ENCODE results near the gene TNC. TPM values are rescaled to one million over a fixed set of nuclear protein-coding genes. Genes with fewer than 3 reads are reported as not detected.

The TNC gene
- total RNA-seq, 6 experiments from 2014 or later = 1.7 to 9.3 (median 4.0) TPM

DNA sequence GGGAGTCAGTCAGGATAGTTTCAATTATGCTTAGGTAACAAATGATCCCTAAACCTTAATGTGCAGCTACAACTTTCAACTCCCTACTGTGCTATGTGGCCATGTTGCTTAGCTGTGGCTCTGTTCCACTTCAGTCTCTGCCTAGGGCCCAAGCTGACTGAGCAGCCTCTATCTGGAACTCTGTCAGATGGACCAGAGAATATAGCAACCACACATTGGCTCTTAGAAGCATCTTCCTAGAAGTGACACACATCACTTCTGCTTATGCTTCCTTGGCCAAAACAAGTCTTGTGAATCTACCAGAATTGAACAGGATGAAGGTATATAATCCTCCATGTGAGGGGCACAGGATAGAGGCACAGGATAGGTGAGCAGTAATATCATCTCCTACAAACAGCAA lies 36.7 kb upstream of the TNC start:
- no peak overlapping the region for H3K27ac ChIP-seq
- H3K4me3 ChIP-seq = no peak overlapping the region
- no peaks in the 10 kb centered on the region for H3K4me1 ChIP-seq
- H3K9me3 ChIP-seq = no peaks in the 10 kb centered on the region
- no peaks in the 10 kb centered on the region for H3K36me3 ChIP-seq
- intact Hi-C loops (cut with DNase I) = no loop called here
- TF ChIP-seq POLR2A (IDR thresholded peaks at IDR 0.05) (no peak), CTCF (IDR thresholded peaks at IDR 0.05) (no peak)
- no peaks in the 10 kb centered on the region for H3K27me3 ChIP-seq
- DNase-seq (no peak), ATAC-seq (no peak)

GRCh38 chr9:115152281-115152820 lies 34.4 kb upstream of the TNC start:
- Histone ChIP-seq H3K4me1 (no peaks in the 10 kb centered on the region), H3K4me3 (no peak overlapping the region), H3K27me3 (no peaks in the 10 kb centered on the region), H3K27ac (no peak overlapping the region), H3K36me3 (no peaks in the 10 kb centered on the region), H3K9me3 (no peaks in the 10 kb centered on the region)
- ATAC-seq = no peak
- intact Hi-C loops (cut with DNase I) = no loop called here
- DNase-seq = no peak
- WGBS (ENCODE audit: insufficient coverage, low coverage, low lambda C conversion rate, missing lambda C conversion rate) = 84% methylated on average over 3 of the region's 3 CpGs
- TF ChIP-seq CTCF (IDR thresholded peaks at IDR 0.05) (no peak), POLR2A (IDR thresholded peaks at IDR 0.05) (no peak)

DNA sequence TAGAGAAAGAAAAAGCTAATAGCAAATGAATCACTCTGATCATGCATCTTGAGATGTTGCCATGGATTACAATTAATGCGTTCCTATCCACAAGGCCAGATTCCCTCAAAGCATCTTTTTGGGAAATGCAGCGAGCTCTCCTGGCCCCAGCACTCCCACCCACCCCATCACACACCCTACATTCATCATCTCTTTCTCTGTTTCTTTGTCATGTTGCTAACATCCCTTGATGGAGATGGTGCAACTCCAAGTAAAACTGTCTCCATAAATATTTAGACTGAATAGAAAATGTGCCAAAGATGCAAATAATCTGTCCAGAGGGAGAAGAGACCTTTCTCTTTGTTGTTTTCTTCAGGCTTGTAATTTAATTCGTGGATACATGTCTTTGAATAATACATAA lies 30.8 kb upstream of the TNC start:
- no peaks in the 10 kb centered on the region for H3K36me3 ChIP-seq
- no peak overlapping the region for H3K27ac ChIP-seq
- ATAC-seq (no peak), DNase-seq (no peak)
- intact Hi-C loops (cut with DNase I) = no loop called here
- no peak for TF ChIP-seq POLR2A (IDR thresholded peaks at IDR 0.05)
- TF ChIP-seq CTCF (IDR thresholded peaks at IDR 0.05) = no peak
- H3K27me3 ChIP-seq = no peaks in the 10 kb centered on the region
- no peaks in the 10 kb centered on the region for H3K4me1 ChIP-seq
- WGBS (ENCODE audit: insufficient coverage, low coverage, low lambda C conversion rate, missing lambda C conversion rate) = 64% methylated on average over 3 of the region's 3 CpGs
- H3K9me3 ChIP-seq = no peaks in the 10 kb centered on the region
- no peak overlapping the region for H3K4me3 ChIP-seq

DNA sequence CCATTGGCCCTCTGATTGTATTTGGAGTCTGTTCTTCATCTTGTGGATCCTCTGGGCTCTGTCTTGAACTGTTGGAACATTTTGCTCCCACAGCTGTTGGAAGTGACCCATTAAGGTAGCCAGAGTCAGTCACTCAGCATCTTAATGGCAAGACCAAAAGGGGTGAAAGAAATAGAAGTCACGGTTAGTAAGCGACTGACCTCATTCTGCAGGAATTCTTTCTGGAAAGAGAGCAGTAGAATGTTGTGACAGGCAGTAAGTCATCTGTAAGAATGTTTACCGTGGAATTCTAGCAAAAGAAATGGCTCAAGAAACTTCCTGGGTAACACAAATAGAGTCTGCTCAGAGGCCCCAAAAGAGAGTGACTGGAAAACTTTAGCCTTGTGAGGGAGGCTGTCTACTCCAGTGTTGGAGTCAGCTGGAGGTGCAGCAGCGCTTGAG lies 28.6 kb upstream of the TNC start:
- Histone ChIP-seq H3K27me3 (no peaks in the 10 kb centered on the region), H3K36me3 (no peaks in the 10 kb centered on the region), H3K27ac (no peak overlapping the region), H3K9me3 (no peaks in the 10 kb centered on the region), H3K4me1 (no peaks in the 10 kb centered on the region), H3K4me3 (no peak overlapping the region)
- no peak for DNase-seq
- intact Hi-C loops (cut with DNase I) = no loop called here
- WGBS (ENCODE audit: insufficient coverage, low coverage, low lambda C conversion rate, missing lambda C conversion rate) = 52% methylated on average over 4 of the region's 4 CpGs
- no peak for ATAC-seq
- no peak for TF ChIP-seq CTCF (IDR thresholded peaks at IDR 0.05)
- TF ChIP-seq POLR2A (IDR thresholded peaks at IDR 0.05) = no peak

DNA sequence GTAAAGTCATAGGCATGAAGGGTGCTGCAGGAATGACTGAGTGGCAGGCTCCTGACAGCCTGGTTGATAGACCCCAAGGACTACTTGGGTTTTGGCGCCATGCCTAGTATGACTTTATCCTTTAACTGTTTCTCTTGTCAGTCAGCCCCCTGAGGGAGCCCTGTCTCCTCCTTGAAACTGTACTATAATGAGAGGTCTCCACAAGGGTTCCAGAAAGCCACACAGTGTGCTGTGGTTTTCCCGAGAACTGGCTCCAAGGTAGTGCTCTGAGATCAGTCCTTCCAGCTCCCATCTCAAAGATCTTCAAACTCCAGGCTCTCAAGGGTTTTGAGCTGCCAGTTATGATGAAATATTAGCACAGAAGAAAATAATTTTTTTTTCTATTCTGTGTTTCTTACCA lies 26.7 kb upstream of the TNC start:
- Histone ChIP-seq H3K36me3 (no peaks in the 10 kb centered on the region), H3K27ac (no peak overlapping the region), H3K4me3 (no peak overlapping the region), H3K4me1 (no peaks in the 10 kb centered on the region), H3K27me3 (no peaks in the 10 kb centered on the region), H3K9me3 (no peaks in the 10 kb centered on the region)
- intact Hi-C loops (cut with DNase I) = no loop called here
- TF ChIP-seq CTCF (IDR thresholded peaks at IDR 0.05) (no peak), POLR2A (IDR thresholded peaks at IDR 0.05) (no peak)
- WGBS (ENCODE audit: insufficient coverage, low coverage, low lambda C conversion rate, missing lambda C conversion rate) = 62% methylated on average over 2 of the region's 2 CpGs
- no peak for ATAC-seq
- DNase-seq = no peak

All from right lobe of liver (tissue), 6 donors.